ENCODE measurements around the gene AREG.

The AREG gene

GRCh38 chr4:74447636-74448233 is 2.8 kb downstream of the AREG start:
- ChIA-PET POLR2A (no interaction called here), CTCF (interaction anchor here (1.2 kb wide), 1 partner anchor 16 kb away, joined by 3 read pairs; no protein-coding TSS in a partner anchor)
- TF ChIP-seq, protein P1, sequence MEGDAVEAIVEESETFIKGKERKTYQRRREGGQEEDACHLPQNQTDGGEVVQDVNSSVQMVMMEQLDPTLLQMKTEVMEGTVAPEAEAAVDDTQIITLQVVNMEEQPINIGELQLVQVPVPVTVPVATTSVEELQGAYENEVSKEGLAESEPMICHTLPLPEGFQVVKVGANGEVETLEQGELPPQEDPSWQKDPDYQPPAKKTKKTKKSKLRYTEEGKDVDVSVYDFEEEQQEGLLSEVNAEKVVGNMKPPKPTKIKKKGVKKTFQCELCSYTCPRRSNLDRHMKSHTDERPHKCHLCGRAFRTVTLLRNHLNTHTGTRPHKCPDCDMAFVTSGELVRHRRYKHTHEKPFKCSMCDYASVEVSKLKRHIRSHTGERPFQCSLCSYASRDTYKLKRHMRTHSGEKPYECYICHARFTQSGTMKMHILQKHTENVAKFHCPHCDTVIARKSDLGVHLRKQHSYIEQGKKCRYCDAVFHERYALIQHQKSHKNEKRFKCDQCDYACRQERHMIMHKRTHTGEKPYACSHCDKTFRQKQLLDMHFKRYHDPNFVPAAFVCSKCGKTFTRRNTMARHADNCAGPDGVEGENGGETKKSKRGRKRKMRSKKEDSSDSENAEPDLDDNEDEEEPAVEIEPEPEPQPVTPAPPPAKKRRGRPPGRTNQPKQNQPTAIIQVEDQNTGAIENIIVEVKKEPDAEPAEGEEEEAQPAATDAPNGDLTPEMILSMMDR (IDR thresholded peaks at IDR 0.05; ENCODE audit: control extremely low read depth, extremely low read depth, low read depth, missing control alignments) = no peak
- DNase-seq (ENCODE audit: extremely low spot score) = no peak

GRCh38 chr4:74449571-74450297 is 4.8 kb downstream of the AREG start:
- DNase-seq (ENCODE audit: extremely low spot score) = no peak
- CTCF ChIA-PET = interaction anchor here (1.1 kb wide), 1 partner anchor 18 kb away, joined by 3 read pairs; no protein-coding TSS in a partner anchor
- POLR2A ChIA-PET = no interaction called here
- TF ChIP-seq, protein P1 (IDR thresholded peaks at IDR 0.05; ENCODE audit: control extremely low read depth, extremely low read depth, low read depth, missing control alignments) = no peak

DNA sequence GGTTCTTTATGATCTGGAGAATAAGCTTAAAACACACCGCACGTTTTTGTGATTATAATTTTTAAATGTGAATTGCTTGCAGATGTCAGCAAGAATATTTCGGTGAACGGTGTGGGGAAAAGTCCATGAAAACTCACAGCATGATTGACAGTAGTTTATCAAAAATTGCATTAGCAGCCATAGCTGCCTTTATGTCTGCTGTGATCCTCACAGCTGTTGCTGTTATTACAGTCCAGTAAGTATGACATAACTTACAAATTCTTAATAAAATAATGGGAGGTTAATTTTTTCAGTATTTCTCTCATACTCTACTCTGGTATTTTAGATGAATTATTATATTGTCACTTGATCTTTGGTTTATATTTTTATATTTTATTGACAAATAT is 5.4 kb downstream of the AREG start:
- ChIA-PET POLR2A (no interaction called here), CTCF (interaction anchor here (1.1 kb wide), 1 partner anchor 17 kb away, joined by 3 read pairs; no protein-coding TSS in a partner anchor)
- no peak for DNase-seq (ENCODE audit: extremely low spot score)
- TF ChIP-seq, protein P1 (IDR thresholded peaks at IDR 0.05; ENCODE audit: control extremely low read depth, extremely low read depth, low read depth, missing control alignments) = no peak

GRCh38 chr4:74451214-74451661 is 6.3 kb downstream of the AREG start:
- DNase-seq (ENCODE audit: extremely low spot score) = no peak
- CTCF ChIA-PET = no interaction called here
- POLR2A ChIA-PET = no interaction called here
- TF ChIP-seq, protein P1 (IDR thresholded peaks at IDR 0.05; ENCODE audit: control extremely low read depth, extremely low read depth, low read depth, missing control alignments) = no peak

DNA sequence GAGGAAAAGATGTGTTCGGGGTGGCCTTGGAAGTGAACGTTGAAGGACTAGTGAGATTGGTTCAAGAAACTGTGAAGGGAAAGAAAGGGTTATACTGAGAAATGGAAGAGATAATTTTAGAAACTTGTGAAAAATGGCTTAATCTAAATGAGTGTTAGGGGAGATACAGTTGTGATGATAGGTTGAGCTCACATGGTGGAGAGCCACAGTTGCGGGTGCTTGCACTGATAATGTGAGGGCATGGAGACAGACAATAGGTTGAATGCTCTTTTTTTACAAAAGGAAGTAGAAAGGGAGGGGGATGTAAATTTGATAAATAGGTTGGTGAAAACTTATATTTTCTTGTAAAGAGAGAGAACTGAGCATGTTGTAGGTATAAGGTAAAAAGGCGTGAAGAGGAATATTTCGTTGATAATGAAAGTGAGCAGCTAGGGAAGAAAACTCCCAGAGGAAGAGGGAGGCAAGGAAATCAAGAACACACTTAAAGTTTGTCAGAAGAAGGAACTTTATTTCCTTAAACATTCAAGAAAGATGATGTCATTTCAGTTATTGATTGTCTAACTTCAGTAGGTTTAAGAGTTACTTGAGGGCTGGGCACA is 8.2 kb downstream of the AREG start:
- TF ChIP-seq, protein P1 (IDR thresholded peaks at IDR 0.05; ENCODE audit: control extremely low read depth, extremely low read depth, low read depth, missing control alignments) = no peak
- POLR2A ChIA-PET = no interaction called here
- no peak for DNase-seq (ENCODE audit: extremely low spot score)
- CTCF ChIA-PET = no interaction called here

GRCh38 chr4:74453829-74454742 is 9.2 kb downstream of the AREG start:
- ChIA-PET CTCF (interaction anchor here (1.0 kb wide), 2 partner anchors 9 to 11 kb away, joined by 3 read pairs; partner anchors contain the start of gene AREG), POLR2A (no interaction called here)
- TF ChIP-seq, protein P1 (IDR thresholded peaks at IDR 0.05; ENCODE audit: control extremely low read depth, extremely low read depth, low read depth, missing control alignments) = no peak
- DNase-seq (ENCODE audit: extremely low spot score) = no peak

All from GM10248 (cell line).